ENCODE measurements around the gene ROPN1B. TPM values are rescaled to one million over a fixed set of nuclear protein-coding genes. Genes with fewer than 3 reads are reported as not detected.

Gene ROPN1B
- total RNA-seq, 2 donors from 2014 or later, result 2.2 to 27.8 TPM

DNA sequence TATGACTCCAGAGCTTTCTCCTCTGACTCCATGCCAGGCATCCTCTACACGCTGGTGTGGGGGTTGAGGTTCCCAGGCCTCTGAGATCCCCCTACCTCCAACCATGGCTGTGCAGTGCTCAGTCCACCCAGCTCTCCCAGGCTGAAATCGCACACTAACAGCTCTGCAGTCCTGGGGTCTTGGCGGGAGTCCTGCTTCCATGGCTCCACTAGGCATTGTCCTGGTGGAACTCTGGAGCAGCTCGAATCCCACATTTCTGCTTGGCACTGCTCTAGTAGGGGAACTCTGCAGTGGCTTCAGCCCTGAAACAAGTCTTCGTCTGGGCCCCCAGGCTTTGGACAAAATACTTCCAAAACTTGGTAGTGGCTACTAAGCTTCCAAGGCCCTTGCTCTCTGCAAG lies 50.7 kb downstream of the ROPN1B start:
- H3K4me3 ChIP-seq, result no peak overlapping the region
- H3K36me3 ChIP-seq, result peaks cover 0 to 2% of the 10 kb centered on the region in 2 donors
- no peak for DNase-seq (ENCODE audit: low spot score)
- no peaks in the 10 kb centered on the region for H3K27me3 ChIP-seq (replicated peaks; ENCODE audit: insufficient read depth)
- H3K4me1 ChIP-seq (replicated peaks), result no peaks in the 10 kb centered on the region
- TF ChIP-seq POLR2AphosphoS5 (IDR thresholded peaks at IDR 0.05) (no peak), CTCF (IDR thresholded peaks at IDR 0.05) (no peak), POLR2A (IDR thresholded peaks at IDR 0.05) (no peak)
- no peak overlapping the region for H3K27ac ChIP-seq
- 98% methylated on average over 5 of the region's 5 CpGs for WGBS
- H3K9me3 ChIP-seq, result no peaks in the 10 kb centered on the region
- intact Hi-C loops (cut with DNase I), result no loop called here

DNA sequence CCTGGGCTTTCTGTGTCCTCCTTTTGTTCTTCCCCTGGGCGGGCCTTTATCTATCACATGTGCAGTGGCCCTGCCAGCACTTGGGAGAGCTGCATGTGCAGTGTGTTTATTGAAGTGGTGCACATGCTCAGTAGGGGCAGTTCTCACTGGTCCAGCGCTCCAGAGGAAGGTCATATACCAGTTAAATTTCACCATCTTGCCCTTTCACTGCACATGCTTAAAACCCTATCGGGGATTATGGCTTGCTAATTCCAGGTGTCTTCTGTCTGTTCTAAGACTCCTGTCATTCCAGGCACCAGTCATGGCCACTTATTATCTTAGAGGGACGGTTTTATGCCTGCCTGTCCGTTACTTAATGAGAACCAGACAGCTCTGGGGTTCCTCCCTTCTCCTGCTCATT lies 52.2 kb downstream of the ROPN1B start:
- intact Hi-C loops (cut with DNase I), result no loop called here
- no peaks in the 10 kb centered on the region for H3K4me1 ChIP-seq (replicated peaks)
- no peaks in the 10 kb centered on the region for H3K27me3 ChIP-seq (replicated peaks; ENCODE audit: insufficient read depth)
- no peak overlapping the region for H3K27ac ChIP-seq
- WGBS, result 78% methylated on average over 5 of the region's 5 CpGs
- no peaks in the 10 kb centered on the region for H3K9me3 ChIP-seq
- H3K36me3 ChIP-seq, result peaks cover 0 to 7% of the 10 kb centered on the region in 2 donors
- DNase-seq (ENCODE audit: low spot score), result no peak
- H3K4me3 ChIP-seq, result no peak overlapping the region
- no peak for TF ChIP-seq POLR2AphosphoS5 (IDR thresholded peaks at IDR 0.05)
- no peak for TF ChIP-seq CTCF (IDR thresholded peaks at IDR 0.05)
- no peak for TF ChIP-seq POLR2A (IDR thresholded peaks at IDR 0.05)

DNA sequence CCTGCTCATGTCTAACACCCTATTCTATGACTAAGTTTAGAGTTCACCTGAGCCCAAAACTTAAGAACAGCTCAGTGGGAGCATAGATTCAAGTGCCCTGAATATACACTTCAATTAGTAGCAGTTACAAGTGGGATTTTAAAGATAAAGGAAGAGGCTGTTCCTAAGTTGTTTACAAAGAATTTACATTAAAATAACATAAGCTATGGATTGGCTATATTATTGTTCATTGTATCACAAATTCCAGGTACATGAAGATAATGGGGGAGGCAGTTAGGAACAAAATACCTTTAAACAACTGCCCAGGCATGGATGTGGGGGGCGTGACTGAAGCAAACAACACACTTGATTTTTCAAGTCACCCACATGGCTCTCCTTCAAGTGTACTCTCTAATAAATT lies 52.7 kb downstream of the ROPN1B start:
- H3K36me3 ChIP-seq, result peaks cover 0 to 7% of the 10 kb centered on the region in 2 donors
- TF ChIP-seq POLR2A (IDR thresholded peaks at IDR 0.05) (no peak), CTCF (IDR thresholded peaks at IDR 0.05) (no peak), POLR2AphosphoS5 (IDR thresholded peaks at IDR 0.05) (no peak)
- H3K27me3 ChIP-seq (replicated peaks; ENCODE audit: insufficient read depth), result no peaks in the 10 kb centered on the region
- intact Hi-C loops (cut with DNase I), result no loop called here
- DNase-seq (ENCODE audit: low spot score), result no peak
- WGBS, result 93% methylated on average over 1 of the region's 1 CpG
- no peaks in the 10 kb centered on the region for H3K4me1 ChIP-seq (replicated peaks)
- H3K4me3 ChIP-seq, result no peak overlapping the region
- no peak overlapping the region for H3K27ac ChIP-seq
- H3K9me3 ChIP-seq, result no peaks in the 10 kb centered on the region

GRCh38 chr3:126022741-126023359 lies 53.9 kb downstream of the ROPN1B start:
- Histone ChIP-seq H3K4me3 (no peak overlapping the region), H3K9me3 (no peaks in the 10 kb centered on the region), H3K27ac (no peak overlapping the region), H3K27me3 (replicated peaks; ENCODE audit: insufficient read depth) (no peaks in the 10 kb centered on the region), H3K4me1 (replicated peaks) (no peaks in the 10 kb centered on the region), H3K36me3 (peaks cover 0 to 7% of the 10 kb centered on the region in 2 donors)
- WGBS, result 89% methylated on average over 10 of the region's 10 CpGs
- TF ChIP-seq POLR2A (IDR thresholded peaks at IDR 0.05) (no peak), POLR2AphosphoS5 (IDR thresholded peaks at IDR 0.05) (no peak), CTCF (IDR thresholded peaks at IDR 0.05) (no peak)
- no peak for DNase-seq (ENCODE audit: low spot score)
- intact Hi-C loops (cut with DNase I), result no loop called here

DNA sequence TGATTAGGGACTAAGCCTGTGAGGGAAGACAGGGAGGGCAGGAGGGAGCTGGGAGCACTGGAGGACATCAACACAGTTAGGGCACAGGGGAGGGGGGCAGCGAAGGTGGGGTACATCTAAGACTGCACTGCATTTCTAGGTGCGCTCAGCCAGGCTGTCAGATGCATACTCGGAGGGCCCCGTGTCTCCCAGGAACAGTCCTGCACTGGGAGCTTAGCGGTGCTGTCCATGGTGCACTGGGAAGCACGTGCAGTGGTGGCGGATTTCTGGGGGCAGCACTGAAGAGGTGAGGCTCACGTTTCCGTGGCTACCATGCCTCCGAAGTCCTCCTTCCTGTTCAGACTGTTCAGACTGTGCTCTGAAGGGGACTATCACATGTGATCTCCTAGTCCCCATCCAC lies 54.4 kb downstream of the ROPN1B start:
- H3K27me3 ChIP-seq (replicated peaks; ENCODE audit: insufficient read depth), result no peaks in the 10 kb centered on the region
- peaks cover 0 to 7% of the 10 kb centered on the region in 2 donors for H3K36me3 ChIP-seq
- no peaks in the 10 kb centered on the region for H3K4me1 ChIP-seq (replicated peaks)
- TF ChIP-seq CTCF (IDR thresholded peaks at IDR 0.05) (no peak), POLR2AphosphoS5 (IDR thresholded peaks at IDR 0.05) (no peak), POLR2A (IDR thresholded peaks at IDR 0.05) (no peak)
- intact Hi-C loops (cut with DNase I), result no loop called here
- 63% methylated on average over 10 of the region's 10 CpGs for WGBS
- no peaks in the 10 kb centered on the region for H3K9me3 ChIP-seq
- H3K4me3 ChIP-seq, result no peak overlapping the region
- H3K27ac ChIP-seq, result no peak overlapping the region
- DNase-seq (ENCODE audit: low spot score), result no peak

Measured in prostate gland (tissue), 2 donors.